Measurements from ENCODE around the gene MYRFL. TPM values are rescaled to one million over a fixed set of nuclear protein-coding genes. Genes with fewer than 3 reads are reported as not detected.

Gene MYRFL
- total and polyA plus RNA-seq, 9 donors: 0.24 to 0.38 TPM; not detected in 7

DNA sequence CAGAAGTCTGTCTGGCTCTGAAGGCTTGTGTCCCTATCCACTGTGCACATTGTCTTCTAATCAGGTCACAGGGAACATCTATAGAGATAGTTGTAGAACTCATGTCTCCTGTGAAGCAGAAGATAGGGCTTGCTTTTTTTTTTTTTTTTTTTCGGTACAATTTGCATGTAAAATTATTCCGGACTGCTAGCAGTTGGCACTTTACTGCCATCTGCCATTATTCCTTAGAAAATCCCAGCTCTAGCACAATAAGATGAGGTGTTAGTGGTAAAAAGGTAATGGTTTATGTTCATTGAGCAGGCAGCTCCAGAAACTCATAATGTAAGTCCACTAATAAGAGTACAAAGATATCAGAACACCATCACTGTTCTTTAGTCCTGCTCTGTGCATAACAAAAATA is 8.7 kb downstream of the MYRFL start:
- Histone ChIP-seq H3K9me3 (no peaks in the 10 kb centered on the region), H3K27ac (no peak overlapping the region), H3K4me3 (no peak overlapping the region), H3K27me3 (no peaks in the 10 kb centered on the region), H3K4me1 (ENCODE audit: insufficient read depth) (no peaks in the 10 kb centered on the region), H3K36me3 (no peaks in the 10 kb centered on the region)
- TF ChIP-seq POLR2A (IDR thresholded peaks at IDR 0.05): no peak
- no peak for TF ChIP-seq EP300 (IDR thresholded peaks at IDR 0.05)
- TF ChIP-seq, protein P1, sequence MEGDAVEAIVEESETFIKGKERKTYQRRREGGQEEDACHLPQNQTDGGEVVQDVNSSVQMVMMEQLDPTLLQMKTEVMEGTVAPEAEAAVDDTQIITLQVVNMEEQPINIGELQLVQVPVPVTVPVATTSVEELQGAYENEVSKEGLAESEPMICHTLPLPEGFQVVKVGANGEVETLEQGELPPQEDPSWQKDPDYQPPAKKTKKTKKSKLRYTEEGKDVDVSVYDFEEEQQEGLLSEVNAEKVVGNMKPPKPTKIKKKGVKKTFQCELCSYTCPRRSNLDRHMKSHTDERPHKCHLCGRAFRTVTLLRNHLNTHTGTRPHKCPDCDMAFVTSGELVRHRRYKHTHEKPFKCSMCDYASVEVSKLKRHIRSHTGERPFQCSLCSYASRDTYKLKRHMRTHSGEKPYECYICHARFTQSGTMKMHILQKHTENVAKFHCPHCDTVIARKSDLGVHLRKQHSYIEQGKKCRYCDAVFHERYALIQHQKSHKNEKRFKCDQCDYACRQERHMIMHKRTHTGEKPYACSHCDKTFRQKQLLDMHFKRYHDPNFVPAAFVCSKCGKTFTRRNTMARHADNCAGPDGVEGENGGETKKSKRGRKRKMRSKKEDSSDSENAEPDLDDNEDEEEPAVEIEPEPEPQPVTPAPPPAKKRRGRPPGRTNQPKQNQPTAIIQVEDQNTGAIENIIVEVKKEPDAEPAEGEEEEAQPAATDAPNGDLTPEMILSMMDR (IDR thresholded peaks at IDR 0.05): no peak
- intact Hi-C loops (cut with DNase I): no loop called here
- DNase-seq: no peak
- WGBS, 3 donors: 61 to 88% (median 65%) methylated on average over 2 of the region's 2 CpGs

DNA sequence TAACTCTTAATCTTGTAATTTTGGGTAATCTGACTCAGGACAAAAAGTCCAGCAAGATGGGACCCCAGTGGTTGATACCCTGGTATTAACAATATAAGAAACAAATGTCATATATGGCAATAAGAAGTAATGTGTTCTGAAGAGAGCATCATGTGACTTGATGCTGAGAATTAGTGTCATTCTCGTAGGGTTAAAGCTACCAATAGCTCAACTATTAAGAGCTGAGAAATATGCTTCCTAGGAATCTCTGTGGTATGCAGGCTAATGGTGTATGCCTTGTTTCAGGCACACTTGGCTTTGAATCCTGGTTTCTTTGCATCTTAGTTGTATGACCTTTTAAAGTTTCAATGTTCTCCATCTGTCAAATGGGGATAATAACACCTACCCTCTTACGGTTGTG is 9.1 kb downstream of the MYRFL start:
- WGBS, 3 donors: 59 to 61% (median 61%) methylated on average over 2 of the region's 2 CpGs
- Histone ChIP-seq H3K27me3 (no peaks in the 10 kb centered on the region), H3K27ac (no peak overlapping the region), H3K4me1 (ENCODE audit: insufficient read depth) (no peaks in the 10 kb centered on the region), H3K36me3 (no peaks in the 10 kb centered on the region), H3K9me3 (no peaks in the 10 kb centered on the region), H3K4me3 (no peak overlapping the region)
- DNase-seq: no peak
- intact Hi-C loops (cut with DNase I): no loop called here
- TF ChIP-seq EP300 (IDR thresholded peaks at IDR 0.05) (no peak), POLR2A (IDR thresholded peaks at IDR 0.05) (no peak)
- TF ChIP-seq, protein P1 (IDR thresholded peaks at IDR 0.05): no peak

DNA sequence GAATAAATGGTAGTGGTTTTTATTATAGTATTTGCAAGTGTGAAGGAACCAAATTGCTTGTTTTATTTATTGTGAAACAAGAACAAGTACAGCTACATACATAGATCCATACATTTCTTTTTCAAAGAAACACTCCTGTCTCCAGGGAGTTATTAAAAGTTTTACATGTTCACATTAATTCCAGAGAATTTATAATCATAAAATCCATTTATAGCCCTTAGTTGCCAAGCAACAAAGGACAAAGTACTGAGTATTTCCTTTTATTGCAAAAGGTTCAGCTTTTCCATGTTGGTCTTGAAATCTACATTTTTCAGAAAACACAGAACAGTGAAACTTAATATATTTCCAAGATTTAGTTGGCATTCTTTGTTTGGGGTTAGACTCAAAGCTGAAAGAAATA is 9.5 kb downstream of the MYRFL start:
- no peak for TF ChIP-seq EP300 (IDR thresholded peaks at IDR 0.05)
- TF ChIP-seq, protein P1 (IDR thresholded peaks at IDR 0.05): no peak
- intact Hi-C loops (cut with DNase I): no loop called here
- Histone ChIP-seq H3K9me3 (no peaks in the 10 kb centered on the region), H3K4me3 (no peak overlapping the region), H3K27me3 (no peaks in the 10 kb centered on the region), H3K36me3 (no peaks in the 10 kb centered on the region), H3K4me1 (ENCODE audit: insufficient read depth) (no peaks in the 10 kb centered on the region), H3K27ac (no peak overlapping the region)
- no peak for DNase-seq

DNA sequence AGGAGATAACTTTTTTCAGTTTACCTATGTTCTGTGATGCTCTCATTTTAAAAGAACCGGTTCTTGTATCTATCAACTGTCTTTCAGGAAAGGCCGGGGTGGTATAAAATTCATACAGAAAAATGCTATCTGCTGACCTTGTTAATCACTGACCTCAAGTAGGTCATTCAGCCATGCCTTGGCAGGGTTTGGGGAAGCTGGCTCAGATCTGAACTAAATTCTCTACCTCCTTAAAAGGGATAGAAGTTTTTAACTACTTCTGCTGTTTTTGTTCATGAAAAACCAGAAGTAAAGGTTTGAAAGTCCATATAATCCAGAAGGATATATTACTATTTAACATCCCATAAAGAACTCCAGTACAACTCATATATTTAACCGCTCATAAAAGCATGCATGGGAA is 10.1 kb downstream of the MYRFL start:
- no peak overlapping the region for H3K4me3 ChIP-seq
- H3K27ac ChIP-seq: no peak overlapping the region
- H3K27me3 ChIP-seq: no peaks in the 10 kb centered on the region
- H3K4me1 ChIP-seq (ENCODE audit: insufficient read depth): no peaks in the 10 kb centered on the region
- no peaks in the 10 kb centered on the region for H3K9me3 ChIP-seq
- intact Hi-C loops (cut with DNase I): no loop called here
- WGBS, 3 donors: 31 to 40% (median 38%) methylated on average over 3 of the region's 3 CpGs
- TF ChIP-seq EP300 (IDR thresholded peaks at IDR 0.05): no peak
- no peak for TF ChIP-seq POLR2A (IDR thresholded peaks at IDR 0.05)
- TF ChIP-seq, protein P1 (IDR thresholded peaks at IDR 0.05): no peak
- H3K36me3 ChIP-seq: no peaks in the 10 kb centered on the region
- DNase-seq: no peak

DNA sequence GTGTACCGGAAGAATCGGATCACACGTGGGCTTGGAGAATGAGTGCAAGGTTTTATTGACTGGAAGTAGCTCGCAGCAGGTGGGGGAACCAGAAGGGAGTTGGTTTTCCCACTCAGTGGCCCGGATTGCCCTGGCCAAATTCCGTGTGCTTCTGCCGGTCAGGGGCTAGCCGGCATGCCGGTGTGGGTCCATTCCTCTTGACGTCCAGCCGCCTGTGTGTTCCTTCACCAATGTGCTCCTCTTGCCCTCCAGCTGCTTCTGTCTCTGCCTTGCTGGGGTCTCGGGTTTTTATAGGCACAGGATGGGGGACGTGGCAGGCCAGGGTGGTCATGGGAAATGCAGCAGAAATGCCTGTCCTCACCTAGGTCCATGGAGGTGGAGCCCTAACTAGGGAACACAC is 11.0 kb downstream of the MYRFL start:
- H3K36me3 ChIP-seq: no peaks in the 10 kb centered on the region
- H3K27me3 ChIP-seq: no peaks in the 10 kb centered on the region
- 89 to 95% (median 92%) methylated on average over 13 of the region's 13 CpGs for WGBS, 3 donors
- no peak for DNase-seq
- no peaks in the 10 kb centered on the region for H3K4me1 ChIP-seq (ENCODE audit: insufficient read depth)
- H3K9me3 ChIP-seq: no peaks in the 10 kb centered on the region
- no peak overlapping the region for H3K4me3 ChIP-seq
- H3K27ac ChIP-seq: no peak overlapping the region
- intact Hi-C loops (cut with DNase I): no loop called here
- TF ChIP-seq EP300 (IDR thresholded peaks at IDR 0.05) (no peak), POLR2A (IDR thresholded peaks at IDR 0.05) (no peak)
- TF ChIP-seq, protein P1 (IDR thresholded peaks at IDR 0.05): no peak
